Ascending aorta (tissue), 2 donors: ENCODE data around the gene PPP3CB. TPM values are rescaled to one million over a fixed set of nuclear protein-coding genes. Genes with fewer than 3 reads are reported as not detected.
"Not testable (repeated sequence)": the region's sequence is repeated elsewhere in the genome, so short reads cannot be mapped to it uniquely, and the experiment has no call there.

Experiments used
- DNase-seq, 2 donors: peaks; one replicate each; pipeline ENCODE4 v3.0.0-alpha.2; 2019; ENCODE audit warnings: low spot score in 2 of 2
- H3K27ac ChIP-seq, 2 donors: fragments of 200-600 bp; sonication (generic); one replicate each; pipeline ENCODE4 v1.5.1; 2016 to 2017; ENCODE audit warnings: mild to moderate bottlenecking in 1 of 2
- H3K27me3 ChIP-seq: fragments of 200-600 bp; sonication (generic); one replicate; pipeline ENCODE4 v1.5.1; 2017
- H3K36me3 ChIP-seq, 2 donors: fragments of 200-600 bp; sonication (generic); one replicate each; pipeline ENCODE4 v1.5.1; 2016
- H3K4me1 ChIP-seq, 2 donors: fragments of 200-600 bp; sonication (generic); one replicate each; pipeline ENCODE4 v1.5.1; 2016 to 2017; ENCODE audit warnings: mild to moderate bottlenecking in 1 of 2
- H3K4me3 ChIP-seq, 2 donors: fragments of 200-600 bp; sonication (generic); one replicate each; pipeline ENCODE4 v1.5.1; 2016 to 2017; ENCODE audit warnings: mild to moderate bottlenecking in 1 of 2
- H3K9me3 ChIP-seq, 2 donors: fragments of 200-600 bp; sonication (generic); one replicate each; pipeline ENCODE4 v1.5.1; 2016
- intact Hi-C: fragments of 100-400 bp; cut with DNase I; formaldehyde crosslinking; loops from one replicate; pipeline ENCODE4 v1.15.1; 2023
- total RNA-seq: library from RNA; depleted of rRNA; stranded (reverse); fragments of >200 nt; gene quantifications from one replicate; pipeline ENCODE4 v1.1.0, GENCODE V29; 2016
- TF ChIP-seq, protein P1 (sequence below), 3 experiments: fragments of 200-600 bp in 2 of 3; fragments of 450-650 bp in 1 of 3; sonication (generic) in 2 of 3; IDR thresholded peaks; one replicate each; pipeline ENCODE4 v1.5.1; 2016 to 2019; ENCODE audit warnings: antibody characterized with exemption in 3 of 3, mild to moderate bottlenecking in 1 of 3, moderate library complexity in 1 of 3

PPP3CB gene
- total RNA-seq, 1 donor from 2014 or later: 23.0 TPM

DNA sequence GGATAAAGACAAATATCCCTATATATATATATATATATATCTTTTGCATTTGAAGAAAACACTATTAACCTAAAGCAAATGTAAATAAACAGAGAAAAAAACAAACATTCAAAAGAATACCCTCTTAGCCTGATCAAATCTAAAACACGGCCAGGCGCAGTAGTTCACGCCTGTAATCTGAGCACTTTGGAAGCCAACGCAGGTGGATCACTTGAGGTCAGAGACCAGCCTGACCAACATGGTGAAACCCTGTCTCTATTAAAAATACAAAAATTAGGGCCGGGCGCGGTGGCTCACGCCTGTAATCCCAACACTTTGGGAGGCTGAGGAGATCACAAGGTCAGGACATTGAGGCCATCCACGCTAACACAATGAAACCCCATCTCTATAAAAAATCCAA is 91.1 kb downstream of the PPP3CB start:
- TF ChIP-seq, protein P1, sequence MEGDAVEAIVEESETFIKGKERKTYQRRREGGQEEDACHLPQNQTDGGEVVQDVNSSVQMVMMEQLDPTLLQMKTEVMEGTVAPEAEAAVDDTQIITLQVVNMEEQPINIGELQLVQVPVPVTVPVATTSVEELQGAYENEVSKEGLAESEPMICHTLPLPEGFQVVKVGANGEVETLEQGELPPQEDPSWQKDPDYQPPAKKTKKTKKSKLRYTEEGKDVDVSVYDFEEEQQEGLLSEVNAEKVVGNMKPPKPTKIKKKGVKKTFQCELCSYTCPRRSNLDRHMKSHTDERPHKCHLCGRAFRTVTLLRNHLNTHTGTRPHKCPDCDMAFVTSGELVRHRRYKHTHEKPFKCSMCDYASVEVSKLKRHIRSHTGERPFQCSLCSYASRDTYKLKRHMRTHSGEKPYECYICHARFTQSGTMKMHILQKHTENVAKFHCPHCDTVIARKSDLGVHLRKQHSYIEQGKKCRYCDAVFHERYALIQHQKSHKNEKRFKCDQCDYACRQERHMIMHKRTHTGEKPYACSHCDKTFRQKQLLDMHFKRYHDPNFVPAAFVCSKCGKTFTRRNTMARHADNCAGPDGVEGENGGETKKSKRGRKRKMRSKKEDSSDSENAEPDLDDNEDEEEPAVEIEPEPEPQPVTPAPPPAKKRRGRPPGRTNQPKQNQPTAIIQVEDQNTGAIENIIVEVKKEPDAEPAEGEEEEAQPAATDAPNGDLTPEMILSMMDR (IDR thresholded peaks at IDR 0.05): no peak
- H3K36me3 ChIP-seq: peaks cover 4 to 22% of the 10 kb centered on the region in 2 donors
- H3K9me3 ChIP-seq: no peaks in the 10 kb centered on the region
- H3K27me3 ChIP-seq: no peaks in the 10 kb centered on the region
- H3K4me1 ChIP-seq: no peaks in the 10 kb centered on the region
- DNase-seq: no peak
- H3K4me3 ChIP-seq: no peak overlapping the region
- H3K27ac ChIP-seq: no peak overlapping the region
- intact Hi-C loops: no loop called here

- no peak for DNase-seq
- H3K9me3 ChIP-seq: no peaks in the 10 kb centered on the region
- H3K27me3 ChIP-seq: no peaks in the 10 kb centered on the region
- no peaks in the 10 kb centered on the region for H3K4me1 ChIP-seq
- TF ChIP-seq, protein P1 (IDR thresholded peaks at IDR 0.05): no peak
- no peak overlapping the region for H3K27ac ChIP-seq
- peaks cover 20 to 28% of the 10 kb centered on the region in 2 donors for H3K36me3 ChIP-seq
- H3K4me3 ChIP-seq: no peak overlapping the region
- intact Hi-C loops: no loop called here
These were observed 94.2 kb downstream of the PPP3CB start for GRCh38 chr10:73401636-73402035.

DNA sequence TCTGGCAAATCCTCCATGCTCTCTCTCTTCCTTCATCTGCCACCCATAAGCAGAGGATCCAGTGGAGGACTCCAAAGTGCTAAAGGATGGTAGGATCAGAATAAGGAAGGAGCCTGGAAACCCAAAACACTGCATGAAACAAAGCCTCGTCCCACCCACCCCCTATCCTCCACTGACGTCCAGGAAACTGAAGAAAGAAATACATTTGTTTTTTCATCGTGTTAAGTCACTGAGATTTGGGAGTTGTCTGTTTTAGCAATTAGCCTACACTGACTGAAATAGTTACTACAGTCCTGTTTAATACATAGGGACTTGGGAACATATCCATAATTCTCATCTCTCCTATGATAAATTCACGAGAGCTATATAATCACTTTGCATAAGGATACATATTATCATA is 96.8 kb downstream of the PPP3CB start:
- no peak for DNase-seq
- no peaks in the 10 kb centered on the region for H3K4me1 ChIP-seq
- TF ChIP-seq, protein P1 (IDR thresholded peaks at IDR 0.05): no peak
- no peak overlapping the region for H3K4me3 ChIP-seq
- H3K36me3 ChIP-seq: peaks cover 37 to 50% of the 10 kb centered on the region in 2 donors
- H3K27me3 ChIP-seq: no peaks in the 10 kb centered on the region
- no peaks in the 10 kb centered on the region for H3K9me3 ChIP-seq
- no peak overlapping the region for H3K27ac ChIP-seq
- intact Hi-C loops: no loop called here

GRCh38 chr10:73398024-73398423 is 97.8 kb downstream of the PPP3CB start:
- H3K4me3 ChIP-seq: no peak overlapping the region
- peaks cover 37 to 56% of the 10 kb centered on the region in 2 donors for H3K36me3 ChIP-seq
- no peaks in the 10 kb centered on the region for H3K27me3 ChIP-seq
- H3K4me1 ChIP-seq: no peaks in the 10 kb centered on the region
- no peaks in the 10 kb centered on the region for H3K9me3 ChIP-seq
- no peak overlapping the region for H3K27ac ChIP-seq
- intact Hi-C loops: no loop called here
- TF ChIP-seq, protein P1 (IDR thresholded peaks at IDR 0.05): no peak
- DNase-seq: no peak

DNA sequence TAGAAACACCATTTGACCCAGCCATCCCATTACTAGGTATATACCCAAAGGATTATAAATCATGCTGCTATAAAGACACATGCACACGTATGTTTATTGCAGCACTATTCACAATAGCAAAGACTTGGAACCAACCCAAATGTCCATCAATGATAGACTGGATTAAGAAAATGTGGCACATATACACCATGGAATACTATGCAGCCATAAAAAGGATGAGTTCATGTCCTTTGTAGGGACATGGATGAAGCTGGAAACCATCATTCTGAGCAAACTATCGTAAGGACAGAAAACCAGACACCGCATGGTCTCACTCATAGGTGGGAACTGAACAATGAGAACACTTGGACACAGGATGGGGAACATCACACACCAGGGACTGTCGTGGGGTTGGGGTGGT is 101.5 kb downstream of the PPP3CB start:
- intact Hi-C loops, DNase-seq: not testable (repeated sequence)
- peaks cover 34 to 56% of the 10 kb centered on the region in 2 donors for H3K36me3 ChIP-seq

GRCh38 chr10:73388228-73388627 is 107.6 kb downstream of the PPP3CB start:
- no peaks in the 10 kb centered on the region for H3K9me3 ChIP-seq
- no peak for DNase-seq
- no peak overlapping the region for H3K4me3 ChIP-seq
- TF ChIP-seq, protein P1 (IDR thresholded peaks at IDR 0.05): no peak
- intact Hi-C loops: no loop called here
- no peaks in the 10 kb centered on the region for H3K4me1 ChIP-seq
- peaks cover 37 to 62% of the 10 kb centered on the region in 2 donors for H3K36me3 ChIP-seq
- H3K27me3 ChIP-seq: no peaks in the 10 kb centered on the region
- no peak overlapping the region for H3K27ac ChIP-seq

More for the DNA sequence above, 101.5 kb downstream of the PPP3CB start:
- H3K9me3 ChIP-seq, H3K27ac ChIP-seq, H3K4me3 ChIP-seq, H3K27me3 ChIP-seq, H3K4me1 ChIP-seq: not testable (repeated sequence)
